Tibial nerve (tissue), 3 donors: ENCODE measurements around the gene SMG6.

ENCODE experiments used
- POLR2A ChIP-seq, 2 donors: fragments of 450-650 bp; IDR thresholded peaks; one replicate each; pipeline ENCODE4 v1.6.1; 2017; ENCODE audit warnings: antibody characterized with exemption in 2 of 2, mild to moderate bottlenecking in 2 of 2, moderate library complexity in 2 of 2
- TF ChIP-seq, protein P1 (sequence below), 5 experiments: fragments of 200-600 bp in 3 of 5; fragments of 450-650 bp in 2 of 5; sonication (generic) in 3 of 5; IDR thresholded peaks; one replicate each; pipeline ENCODE4 v1.5.1; 2016 to 2019; ENCODE audit warnings: antibody characterized with exemption in 5 of 5, mild to moderate bottlenecking in 3 of 5, moderate library complexity in 2 of 5

- TF ChIP-seq, protein P1, sequence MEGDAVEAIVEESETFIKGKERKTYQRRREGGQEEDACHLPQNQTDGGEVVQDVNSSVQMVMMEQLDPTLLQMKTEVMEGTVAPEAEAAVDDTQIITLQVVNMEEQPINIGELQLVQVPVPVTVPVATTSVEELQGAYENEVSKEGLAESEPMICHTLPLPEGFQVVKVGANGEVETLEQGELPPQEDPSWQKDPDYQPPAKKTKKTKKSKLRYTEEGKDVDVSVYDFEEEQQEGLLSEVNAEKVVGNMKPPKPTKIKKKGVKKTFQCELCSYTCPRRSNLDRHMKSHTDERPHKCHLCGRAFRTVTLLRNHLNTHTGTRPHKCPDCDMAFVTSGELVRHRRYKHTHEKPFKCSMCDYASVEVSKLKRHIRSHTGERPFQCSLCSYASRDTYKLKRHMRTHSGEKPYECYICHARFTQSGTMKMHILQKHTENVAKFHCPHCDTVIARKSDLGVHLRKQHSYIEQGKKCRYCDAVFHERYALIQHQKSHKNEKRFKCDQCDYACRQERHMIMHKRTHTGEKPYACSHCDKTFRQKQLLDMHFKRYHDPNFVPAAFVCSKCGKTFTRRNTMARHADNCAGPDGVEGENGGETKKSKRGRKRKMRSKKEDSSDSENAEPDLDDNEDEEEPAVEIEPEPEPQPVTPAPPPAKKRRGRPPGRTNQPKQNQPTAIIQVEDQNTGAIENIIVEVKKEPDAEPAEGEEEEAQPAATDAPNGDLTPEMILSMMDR (IDR thresholded peaks at IDR 0.05), result no peak
- TF ChIP-seq POLR2A (IDR thresholded peaks at IDR 0.05), result no peak
Measured at GRCh38 chr17:2105663-2106062, 197.9 kb downstream of the SMG6 start.
